Activated CD8-positive, alpha-beta memory T cell treated with anti-CD3 and anti-CD28 coated beads, Interleukin-2, amount 50 U/mL, for 24 hours (primary cell): ENCODE results near the gene TVP23C.
"Not testable (repeated sequence)": the region's sequence is repeated elsewhere in the genome, so short reads cannot be mapped to it uniquely, and the experiment has no call there.

Source experiments
- DNase-seq: peaks from one replicate; pipeline ENCODE4 v3.0.0-alpha.2; 2020; ENCODE audit errors: extremely low read depth

The TVP23C gene

GRCh38 chr17:15526292-15527218 lies 36.7 kb downstream of the TVP23C start:
- DNase-seq, result not testable (repeated sequence)

GRCh38 chr17:15524990-15525985 lies 38.0 kb downstream of the TVP23C start:
- DNase-seq, result not testable (repeated sequence)

GRCh38 chr17:15516150-15516549 lies 47.1 kb downstream of the TVP23C start:
- no peak for DNase-seq

GRCh38 chr17:15514469-15514868 lies 48.8 kb downstream of the TVP23C start:
- no peak for DNase-seq

- no peak for DNase-seq
Observed at GRCh38 chr17:15513856-15514459, 49.3 kb downstream of the TVP23C start.

- DNase-seq, result no peak
Observed at GRCh38 chr17:15513058-15513791, 50.1 kb downstream of the TVP23C start.

GRCh38 chr17:15512071-15512709 lies 51.1 kb downstream of the TVP23C start:
- DNase-seq, result no peak

- DNase-seq, result no peak
Observed at GRCh38 chr17:15511142-15511541, 52.1 kb downstream of the TVP23C start.

- DNase-seq, result no peak
Observed at GRCh38 chr17:15510361-15510760, 52.9 kb downstream of the TVP23C start.

- DNase-seq, result no peak
Observed at GRCh38 chr17:15509095-15509494, 54.2 kb downstream of the TVP23C start.

GRCh38 chr17:15508466-15508865 lies 54.8 kb downstream of the TVP23C start:
- no peak for DNase-seq

- no peak for DNase-seq
Observed at GRCh38 chr17:15507896-15508295, 55.4 kb downstream of the TVP23C start.

GRCh38 chr17:15507001-15507400 lies 56.3 kb downstream of the TVP23C start:
- DNase-seq, result no peak

- not testable (repeated sequence) for DNase-seq
Observed at GRCh38 chr17:15505708-15506107, 57.6 kb downstream of the TVP23C start.

- DNase-seq, result no peak
Observed at GRCh38 chr17:15503731-15504130, 59.6 kb downstream of the TVP23C start.

GRCh38 chr17:15502369-15503112 lies 60.7 kb downstream of the TVP23C start:
- DNase-seq, result peak; percentile 34

- DNase-seq, result no peak
Observed at GRCh38 chr17:15501793-15502192, 61.5 kb downstream of the TVP23C start.

- no peak for DNase-seq
Observed at GRCh38 chr17:15501282-15501681, 62.0 kb downstream of the TVP23C start.

GRCh38 chr17:15498107-15498506 lies 65.2 kb downstream of the TVP23C start:
- no peak for DNase-seq
